ENCODE data around the gene OR2M4. TPM values are rescaled to one million over a fixed set of nuclear protein-coding genes. Genes with fewer than 3 reads are reported as not detected.

The OR2M4 gene
- total and polyA plus RNA-seq, 2 of the 4 experiments (the other 2 are of a cell fraction) = not detected

DNA sequence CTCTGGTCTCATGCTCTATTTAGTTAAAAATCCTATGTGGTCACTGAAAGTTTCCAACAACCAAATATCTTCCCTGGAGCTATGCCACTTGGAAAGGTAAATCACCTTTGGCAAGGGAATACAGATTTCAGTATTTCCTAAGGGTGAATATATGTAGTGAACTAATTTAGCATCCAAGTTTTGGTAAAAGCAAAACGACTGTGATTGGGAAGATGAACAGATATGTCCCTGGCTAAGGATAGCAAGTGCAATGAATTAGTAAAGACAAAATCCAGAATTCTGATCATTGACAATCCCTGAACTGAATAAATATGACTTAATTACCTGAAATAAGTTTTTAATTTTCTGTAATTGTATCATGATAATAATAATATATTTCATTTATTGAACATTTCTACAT, 46.7 kb downstream of the OR2M4 start, which contains the start of gene OR2T33:
TSS of gene OR2T33 (minus strand) at position 101 of the 400 bp plus-strand sequence. CDS start 4,162 bp downstream, outside the sequence.
- CTCF ChIA-PET = no interaction called here
- dilution Hi-C loops (cut with HindIII; ENCODE audit: low sequenced_read_pairs, unreplicated experiment) = no loop called here

More for the DNA sequence above, 46.7 kb downstream of the OR2M4 start, which contains the start of gene OR2T33:
- POLR2A ChIA-PET (ENCODE audit: unreplicated experiment) = no interaction called here
- Histone ChIP-seq H3K14ac (replicated peaks; ENCODE audit: low read depth, low read length) (no peak within 1 kb of the TSS), H3K9ac (ENCODE audit: low read depth, low read length) (no peak within 1 kb of the TSS), H2AFZ (replicated peaks; ENCODE audit: low read length, poor library complexity) (no peak within 1 kb of the TSS), H2BK20ac (ENCODE audit: low read depth, low read length) (no peak within 1 kb of the TSS), H3K23ac (ENCODE audit: low read depth, low read length) (no peak within 1 kb of the TSS), H3K36me3 (ENCODE audit: control insufficient read depth, insufficient read depth, low read length) (no peaks in the 10 kb centered on the region), H3K9me1 (ENCODE audit: insufficient read depth, low read length) (no peaks in the 10 kb centered on the region), H4K91ac (ENCODE audit: insufficient read depth, low read depth, low read length) (no peak within 1 kb of the TSS), H3K27me3 (ENCODE audit: control insufficient read depth, insufficient read depth, low read length) (no peaks in the 10 kb centered on the region), H3K9me3 (ENCODE audit: control insufficient read depth, insufficient read depth, low read length) (peaks cover 5% of the 10 kb centered on the region), H2BK15ac (ENCODE audit: low read depth, low read length) (no peak within 1 kb of the TSS), H3K4ac (ENCODE audit: low read depth, low read length) (no peak within 1 kb of the TSS), H2AK9ac (replicated peaks; ENCODE audit: low read depth, low read length, poor library complexity) (no peak within 1 kb of the TSS), H4K5ac (ENCODE audit: low read depth, low read length) (no peak within 1 kb of the TSS), H2AK5ac (ENCODE audit: low read depth, low read length) (no peak within 1 kb of the TSS), H2BK5ac (ENCODE audit: low read depth, low read length, poor library complexity, severe bottlenecking) (no peak within 1 kb of the TSS), H3K4me2 (ENCODE audit: low read depth, low read length) (no peak within 1 kb of the TSS), H3K79me1 (ENCODE audit: low read depth in 1 of 2, low read length in 2 of 2) (no peaks in the 10 kb centered on the region), H2BK120ac (ENCODE audit: low read depth, low read length) (no peak within 1 kb of the TSS), H3K18ac (ENCODE audit: low read depth, low read length) (no peak within 1 kb of the TSS), H3K56ac (ENCODE audit: extremely low read depth, insufficient read depth, low read length) (no peak within 1 kb of the TSS), H3K4me3 (ENCODE audit: insufficient read depth, low read depth, low read length) (no peak within 1 kb of the TSS), H3K27ac (ENCODE audit: insufficient read depth, low read length) (no peak within 1 kb of the TSS), H4K8ac (ENCODE audit: low read depth in 2 of 2, low read length in 2 of 2) (no peak within 1 kb of the TSS), H4K20me1 (ENCODE audit: insufficient read depth, low read length) (no peaks in the 10 kb centered on the region), H3K4me1 (ENCODE audit: control insufficient read depth, insufficient read depth, low read length) (no peaks in the 10 kb centered on the region)
- DNase-seq (no peak), ATAC-seq (ENCODE audit: low read depth) (no peak)
- in situ Hi-C loops (cut with MboI; ENCODE audit: low sequenced_read_pairs) (no loop called here), intact Hi-C loops (cut with micrococcal nuclease) (no loop called here)
- TF ChIP-seq RAD21 (IDR thresholded peaks at IDR 0.05; ENCODE audit: low read length) (no peak), FOS (IDR thresholded peaks at IDR 0.05; ENCODE audit: low read depth, low read length) (no peak), NFE2L2 (IDR thresholded peaks at IDR 0.05; ENCODE audit: low read depth, low read length) (no peak), CHD1 (IDR thresholded peaks at IDR 0.05; ENCODE audit: low read depth, low read length) (no peak), BHLHE40 (IDR thresholded peaks at IDR 0.05; ENCODE audit: low read depth, low read length) (no peak), MAZ (IDR thresholded peaks at IDR 0.05; ENCODE audit: borderline replicate concordance, low read depth, low read length) (no peak), MAFK (IDR thresholded peaks at IDR 0.05; ENCODE audit: low read depth, low read length) (no peak), RCOR1 (IDR thresholded peaks at IDR 0.05; ENCODE audit: insufficient replicate concordance, low read length) (no peak), RFX5 (IDR thresholded peaks at IDR 0.05; ENCODE audit: low read depth, low read length) (no peak), POLR2A (IDR thresholded peaks at IDR 0.05; ENCODE audit: low read depth, low read length) (no peak), SMC3 (IDR thresholded peaks at IDR 0.05; ENCODE audit: low read depth, low read length) (no peak), CEBPB (IDR thresholded peaks at IDR 0.05; ENCODE audit: low read depth, low read length) (no peak), MXI1 (IDR thresholded peaks at IDR 0.05; ENCODE audit: borderline replicate concordance, low read depth, low read length) (no peak)
- TF ChIP-seq, protein P1, sequence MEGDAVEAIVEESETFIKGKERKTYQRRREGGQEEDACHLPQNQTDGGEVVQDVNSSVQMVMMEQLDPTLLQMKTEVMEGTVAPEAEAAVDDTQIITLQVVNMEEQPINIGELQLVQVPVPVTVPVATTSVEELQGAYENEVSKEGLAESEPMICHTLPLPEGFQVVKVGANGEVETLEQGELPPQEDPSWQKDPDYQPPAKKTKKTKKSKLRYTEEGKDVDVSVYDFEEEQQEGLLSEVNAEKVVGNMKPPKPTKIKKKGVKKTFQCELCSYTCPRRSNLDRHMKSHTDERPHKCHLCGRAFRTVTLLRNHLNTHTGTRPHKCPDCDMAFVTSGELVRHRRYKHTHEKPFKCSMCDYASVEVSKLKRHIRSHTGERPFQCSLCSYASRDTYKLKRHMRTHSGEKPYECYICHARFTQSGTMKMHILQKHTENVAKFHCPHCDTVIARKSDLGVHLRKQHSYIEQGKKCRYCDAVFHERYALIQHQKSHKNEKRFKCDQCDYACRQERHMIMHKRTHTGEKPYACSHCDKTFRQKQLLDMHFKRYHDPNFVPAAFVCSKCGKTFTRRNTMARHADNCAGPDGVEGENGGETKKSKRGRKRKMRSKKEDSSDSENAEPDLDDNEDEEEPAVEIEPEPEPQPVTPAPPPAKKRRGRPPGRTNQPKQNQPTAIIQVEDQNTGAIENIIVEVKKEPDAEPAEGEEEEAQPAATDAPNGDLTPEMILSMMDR (conservative IDR thresholded peaks at IDR 0.05; ENCODE audit: low read depth, low read length) = no peak
- TF ChIP-seq, protein P2, sequence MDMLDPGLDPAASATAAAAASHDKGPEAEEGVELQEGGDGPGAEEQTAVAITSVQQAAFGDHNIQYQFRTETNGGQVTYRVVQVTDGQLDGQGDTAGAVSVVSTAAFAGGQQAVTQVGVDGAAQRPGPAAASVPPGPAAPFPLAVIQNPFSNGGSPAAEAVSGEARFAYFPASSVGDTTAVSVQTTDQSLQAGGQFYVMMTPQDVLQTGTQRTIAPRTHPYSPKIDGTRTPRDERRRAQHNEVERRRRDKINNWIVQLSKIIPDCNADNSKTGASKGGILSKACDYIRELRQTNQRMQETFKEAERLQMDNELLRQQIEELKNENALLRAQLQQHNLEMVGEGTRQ (IDR thresholded peaks at IDR 0.05; ENCODE audit: low read depth, low read length) = no peak
- TF ChIP-seq, protein P3, sequence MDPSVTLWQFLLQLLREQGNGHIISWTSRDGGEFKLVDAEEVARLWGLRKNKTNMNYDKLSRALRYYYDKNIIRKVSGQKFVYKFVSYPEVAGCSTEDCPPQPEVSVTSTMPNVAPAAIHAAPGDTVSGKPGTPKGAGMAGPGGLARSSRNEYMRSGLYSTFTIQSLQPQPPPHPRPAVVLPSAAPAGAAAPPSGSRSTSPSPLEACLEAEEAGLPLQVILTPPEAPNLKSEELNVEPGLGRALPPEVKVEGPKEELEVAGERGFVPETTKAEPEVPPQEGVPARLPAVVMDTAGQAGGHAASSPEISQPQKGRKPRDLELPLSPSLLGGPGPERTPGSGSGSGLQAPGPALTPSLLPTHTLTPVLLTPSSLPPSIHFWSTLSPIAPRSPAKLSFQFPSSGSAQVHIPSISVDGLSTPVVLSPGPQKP (IDR thresholded peaks at IDR 0.05; ENCODE audit: borderline replicate concordance, low read depth, low read length) = no peak
- no CpG with 5 or more reads among the region's 1 CpG for WGBS, 2 experiments (ENCODE audit: extremely low coverage in 2 of 2, insufficient read length in 1 of 2)
- BruUV-seq (replicated peaks) = no TSS peak

Measured in IMR-90 (cell line).